Measurements from ENCODE around the gene MARCHF10. TPM values are rescaled to one million over a fixed set of nuclear protein-coding genes. Genes with fewer than 3 reads are reported as not detected.

The MARCHF10 gene
- total and polyA plus RNA-seq, 9 of the 15 experiments (the other 6 are each of a cell fraction or from before 2014, with no cell fraction given) = not detected

GRCh38 chr17:62824290-62825131 is 16.4 kb upstream of the MARCHF10 start:
- Histone ChIP-seq H3K27me3 (ENCODE audit: control insufficient read depth in 2 of 2, insufficient read depth in 2 of 2, low read length in 2 of 2) (peaks cover 31 to 36% of the 10 kb centered on the region in 2 experiments), H3K9me1 (ENCODE audit: control insufficient read depth, insufficient read depth, low read length) (no peaks in the 10 kb centered on the region), H3K4me2 (ENCODE audit: insufficient read depth, low read length) (no peak overlapping the region), H3K9me3 (replicated peaks; ENCODE audit: control insufficient read depth, insufficient read depth, low read depth, low read length) (no peaks in the 10 kb centered on the region), H3K4me3 (no peak overlapping the region), H2AFZ (ENCODE audit: low read depth, low read length) (no peak overlapping the region), H3K36me3 (ENCODE audit: control insufficient read depth, insufficient read depth, low read length) (no peaks in the 10 kb centered on the region), H3K9ac (ENCODE audit: insufficient read depth in 1 of 2, low read depth in 2 of 2, low read length in 2 of 2) (no peak overlapping the region), H3K27ac (ENCODE audit: extremely low read depth, low read depth, low read length) (no peak overlapping the region), H3K79me2 (ENCODE audit: control insufficient read depth, insufficient read depth, low read length) (no peaks in the 10 kb centered on the region), H3K4me1 (replicated peaks in 1 of 2; ENCODE audit: control insufficient read depth in 2 of 2, insufficient read depth in 2 of 2, low read length in 2 of 2) (no peaks in the 10 kb centered on the region), H4K20me1 (replicated peaks; ENCODE audit: control insufficient read depth, insufficient read depth, low read length) (no peaks in the 10 kb centered on the region; the same call in 1 of the 2 replicates)
- BruUV-seq (replicated peaks) = no TSS peak
- intact Hi-C loops (cut with micrococcal nuclease) (no loop called here), in situ Hi-C loops (cut with MboI) (no loop called here)
- ATAC-seq = no peak
- DNase-seq (ENCODE audit: extremely low read depth in 1 of 4, low spot score in 3 of 4) = no peak
- CTCF ChIA-PET (ENCODE audit: low intra/inter-chr PET ratio) = no interaction called here
- WGBS (ENCODE audit: insufficient coverage, low coverage, missing lambda C conversion rate) = 0% methylated on average over 7 of the region's 7 CpGs
- FAIRE-seq = no peak
- POLR2A ChIA-PET = interaction anchor here (0.7 to 0.9 kb wide), 2 partner anchors 29 to 91 kb away, joined by 3 to 4 read pairs; no protein-coding TSS in a partner anchor
- TF ChIP-seq TAF15 (IDR thresholded peaks at IDR 0.05; ENCODE audit: low read depth, low read length) (no peak), PURB (CRISPR knock-in tag; IDR thresholded peaks at IDR 0.05; ENCODE audit: low read depth) (no peak), HMGXB4 (CRISPR knock-in tag; IDR thresholded peaks at IDR 0.05) (no peak), ZFP91 (CRISPR knock-in tag; IDR thresholded peaks at IDR 0.05) (no peak), FOXO4 (CRISPR knock-in tag; IDR thresholded peaks at IDR 0.05) (no peak), NR4A1 (CRISPR knock-in tag; IDR thresholded peaks at IDR 0.05) (no peak), NR4A1 (tag; IDR thresholded peaks at IDR 0.05) (no peak), AFF4 (CRISPR knock-in tag; IDR thresholded peaks at IDR 0.05) (no peak), THAP12 (CRISPR knock-in tag; IDR thresholded peaks at IDR 0.05) (no peak)

Measured in K562 (cell line).